ENCODE data around the gene LRRC1. TPM values are rescaled to one million over a fixed set of nuclear protein-coding genes. Genes with fewer than 3 reads are reported as not detected.

Gene LRRC1
- total and polyA plus RNA-seq, 2 experiments from 2014 or later, result 11.3 to 16.6 TPM

GRCh38 chr6:53768636-53769035 lies 26.2 kb upstream of the LRRC1 start (continued):
- TF ChIP-seq REST (IDR thresholded peaks at IDR 0.05; ENCODE audit: unreplicated experiment), result no peak

- DNase-seq (ENCODE audit: low spot score) (no peak), ATAC-seq (no peak)
- no peaks in the 10 kb centered on the region for H3F3A ChIP-seq (replicated peaks; ENCODE audit: low read depth)
- no peaks in the 10 kb centered on the region; the same call in 1 of the 2 replicates for H3K36me3 ChIP-seq (ENCODE audit: insufficient read depth)
- H4K20me1 ChIP-seq (replicated peaks; ENCODE audit: insufficient read depth), result no peaks in the 10 kb centered on the region
- 0 out of 2 replicates have a peak, but pooled peaks cover 15% of the 10 kb centered on the region for H3K9me2 ChIP-seq (ENCODE audit: insufficient read depth)
- no peaks in the 10 kb centered on the region for H3K4me1 ChIP-seq (ENCODE audit: insufficient read depth)
- Mint-ChIP-seq H3K36me3 (ENCODE audit: low read depth) (peaks cover 29% of the 10 kb centered on the region), H3K9me3 (peaks cover 25% of the 10 kb centered on the region), H3K27ac (no peak overlapping the region), H3K4me1 (peaks cover 6% of the 10 kb centered on the region), H3K27me3 (ENCODE audit: insufficient read depth, low read depth, poor library complexity) (no peaks in the 10 kb centered on the region), H3K4me3 (no peak overlapping the region)
- no peak overlapping the region for H3K27ac ChIP-seq (ENCODE audit: low read depth)
- no peak overlapping the region for H2AFZ ChIP-seq
- no peak overlapping the region for H3K4me2 ChIP-seq
- no peaks in the 10 kb centered on the region for H3K27me3 ChIP-seq (ENCODE audit: insufficient read depth)
- no peaks in the 10 kb centered on the region for H3K79me2 ChIP-seq (replicated peaks; ENCODE audit: insufficient read depth)
- no peak overlapping the region for H3K4me3 ChIP-seq
- TF ChIP-seq EZH2phosphoT487 (IDR thresholded peaks at IDR 0.05; ENCODE audit: unreplicated experiment), result no peak
- no peak for TF ChIP-seq STAT1 (IDR thresholded peaks at IDR 0.05; ENCODE audit: unreplicated experiment)
- TF ChIP-seq REST (IDR thresholded peaks at IDR 0.05; ENCODE audit: unreplicated experiment), result no peak
- TF ChIP-seq ZNF114 (CRISPR knock-in tag; IDR thresholded peaks at IDR 0.05), result no peak
- TF ChIP-seq CTCF (conservative IDR thresholded peaks at IDR 0.05; ENCODE audit: low read depth in 2 of 2), result no peak
- TF ChIP-seq ZNF462 (CRISPR knock-in tag; IDR thresholded peaks at IDR 0.05), result no peak
- TF ChIP-seq NANOG (IDR thresholded peaks at IDR 0.05; ENCODE audit: borderline replicate concordance), result no peak
- TF ChIP-seq JUNB (IDR thresholded peaks at IDR 0.05; ENCODE audit: unreplicated experiment), result no peak
- TF ChIP-seq ZNF331 (CRISPR knock-in tag; IDR thresholded peaks at IDR 0.05; ENCODE audit: low read depth), result no peak
- TF ChIP-seq EZH2 (IDR thresholded peaks at IDR 0.05; ENCODE audit: low read depth, unreplicated experiment), result no peak
Observed at GRCh38 chr6:53770780-53771249, 24.0 kb upstream of the LRRC1 start.
